DOHH2 (cell line): Measurements from ENCODE around the gene IRF2BPL.

Experiments used
- H3F3A ChIP-seq: fragments of 200-600 bp; sonication (generic), shearing (Covaris generic); 2 replicates; pipeline ENCODE4 v1.6.0; 2016; ENCODE audit warnings: antibody characterized with exemption, mild to moderate bottlenecking; ENCODE audit not compliant: control insufficient read depth, insufficient read depth
- H3K27ac ChIP-seq: fragments of 200-600 bp; sonication (generic); 2 replicates; pipeline ENCODE4 v1.5.1; 2014; ENCODE audit warnings: low read depth, mild to moderate bottlenecking, low read length, moderate library complexity
- H3K27me3 ChIP-seq: fragments of 200-600 bp; sonication (generic); 2 replicates; pipeline ENCODE4 v1.6.1; 2014; ENCODE audit warnings: mild to moderate bottlenecking, low read length, mixed read lengths; ENCODE audit not compliant: control insufficient read depth
- H3K36me3 ChIP-seq: fragments of 200-600 bp; sonication (generic); 2 replicates; pipeline ENCODE4 v1.6.1; 2014; ENCODE audit warnings: mild to moderate bottlenecking, low read length, moderate library complexity, mixed read lengths; ENCODE audit not compliant: control insufficient read depth
- H3K4me1 ChIP-seq: fragments of 200-600 bp; sonication (generic); 2 replicates; pipeline ENCODE4 v1.6.1; 2014; ENCODE audit warnings: mild to moderate bottlenecking, low read length, mixed read lengths; ENCODE audit not compliant: control insufficient read depth
- H3K4me2 ChIP-seq: fragments of 200-600 bp; sonication (generic); 2 replicates; pipeline ENCODE4 v1.6.0; 2014; ENCODE audit warnings: mild to moderate bottlenecking, low read length, moderate library complexity
- H3K4me3 ChIP-seq: fragments of 200-600 bp; sonication (generic); 2 replicates; pipeline ENCODE4 v1.5.1; 2014; ENCODE audit warnings: mild to moderate bottlenecking, low read length, mixed read lengths
- H3K79me2 ChIP-seq: fragments of 200-600 bp; sonication (generic); 2 replicates; pipeline ENCODE4 v1.6.1; 2014; ENCODE audit warnings: mild to moderate bottlenecking, low read length, mixed read lengths; ENCODE audit not compliant: control insufficient read depth
- H3K9me2 ChIP-seq: fragments of 200-600 bp; sonication (generic); replicated peaks from 2 replicates; pipeline ENCODE4 v1.6.1; 2014; ENCODE audit warnings: mild to moderate bottlenecking, low read length, mixed read lengths; ENCODE audit not compliant: control insufficient read depth
- H3K9me3 ChIP-seq: fragments of 200-600 bp; sonication (generic); 2 replicates; pipeline ENCODE4 v1.6.1; 2014; ENCODE audit warnings: antibody characterized with exemption, low read length, mixed read lengths; ENCODE audit not compliant: control insufficient read depth, insufficient read depth
- H4K20me1 ChIP-seq: fragments of 200-600 bp; sonication (generic); 2 replicates; pipeline ENCODE4 v1.6.0; 2014; ENCODE audit warnings: low read depth, mild to moderate bottlenecking, antibody characterized with exemption, low read length, moderate library complexity; ENCODE audit not compliant: control insufficient read depth, insufficient read depth
- EZH2phosphoT487 ChIP-seq: fragments of 200-600 bp; sonication (generic); IDR thresholded peaks from 2 replicates; pipeline ENCODE4 v1.6.1; 2017; ENCODE audit warnings: borderline replicate concordance, mild to moderate bottlenecking, antibody characterized with exemption, low read length, moderate library complexity, mixed read lengths
- TF ChIP-seq, protein P1 (sequence below): fragments of 200-600 bp; sonication (generic); IDR thresholded peaks from one replicate; pipeline ENCODE4 v1.5.1; 2014; ENCODE audit warnings: antibody characterized with exemption, mild to moderate bottlenecking, low read depth, low read length; ENCODE audit not compliant: poor library complexity, severe bottlenecking

IRF2BPL gene

DNA sequence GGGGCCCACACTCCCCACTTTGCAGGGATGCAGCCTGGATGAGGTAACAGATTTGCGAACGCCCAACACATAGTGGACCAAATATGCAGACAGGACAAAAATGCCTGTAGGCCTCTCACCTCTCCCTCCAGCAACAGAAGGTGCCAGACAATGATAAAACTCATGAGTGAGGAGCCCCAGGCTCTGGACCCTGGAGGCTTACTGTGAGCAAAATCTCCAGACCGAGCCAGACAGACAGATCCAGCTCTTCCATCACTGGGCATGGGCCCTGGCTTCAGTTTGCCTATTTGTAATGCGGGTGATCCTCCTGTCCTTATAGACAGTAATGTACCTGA, 42.3 kb downstream of the IRF2BPL start:
- Histone ChIP-seq H3K79me2 (no peaks in the 10 kb centered on the region), H3K27ac (no peak overlapping the region), H3K4me2 (no peak overlapping the region), H4K20me1 (no peaks in the 10 kb centered on the region), H3K9me3 (peaks cover 6% of the 10 kb centered on the region; the same call in 1 of the 2 replicates), H3K4me1 (no peaks in the 10 kb centered on the region), H3K4me3 (no peak overlapping the region), H3K27me3 (peaks cover 7% of the 10 kb centered on the region; the same call in 1 of the 2 replicates), H3K36me3 (no peaks in the 10 kb centered on the region), H3F3A (no peaks in the 10 kb centered on the region), H3K9me2 (no peaks in the 10 kb centered on the region)
- TF ChIP-seq, protein P1, sequence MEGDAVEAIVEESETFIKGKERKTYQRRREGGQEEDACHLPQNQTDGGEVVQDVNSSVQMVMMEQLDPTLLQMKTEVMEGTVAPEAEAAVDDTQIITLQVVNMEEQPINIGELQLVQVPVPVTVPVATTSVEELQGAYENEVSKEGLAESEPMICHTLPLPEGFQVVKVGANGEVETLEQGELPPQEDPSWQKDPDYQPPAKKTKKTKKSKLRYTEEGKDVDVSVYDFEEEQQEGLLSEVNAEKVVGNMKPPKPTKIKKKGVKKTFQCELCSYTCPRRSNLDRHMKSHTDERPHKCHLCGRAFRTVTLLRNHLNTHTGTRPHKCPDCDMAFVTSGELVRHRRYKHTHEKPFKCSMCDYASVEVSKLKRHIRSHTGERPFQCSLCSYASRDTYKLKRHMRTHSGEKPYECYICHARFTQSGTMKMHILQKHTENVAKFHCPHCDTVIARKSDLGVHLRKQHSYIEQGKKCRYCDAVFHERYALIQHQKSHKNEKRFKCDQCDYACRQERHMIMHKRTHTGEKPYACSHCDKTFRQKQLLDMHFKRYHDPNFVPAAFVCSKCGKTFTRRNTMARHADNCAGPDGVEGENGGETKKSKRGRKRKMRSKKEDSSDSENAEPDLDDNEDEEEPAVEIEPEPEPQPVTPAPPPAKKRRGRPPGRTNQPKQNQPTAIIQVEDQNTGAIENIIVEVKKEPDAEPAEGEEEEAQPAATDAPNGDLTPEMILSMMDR = no peak
- TF ChIP-seq EZH2phosphoT487 = no peak

DNA sequence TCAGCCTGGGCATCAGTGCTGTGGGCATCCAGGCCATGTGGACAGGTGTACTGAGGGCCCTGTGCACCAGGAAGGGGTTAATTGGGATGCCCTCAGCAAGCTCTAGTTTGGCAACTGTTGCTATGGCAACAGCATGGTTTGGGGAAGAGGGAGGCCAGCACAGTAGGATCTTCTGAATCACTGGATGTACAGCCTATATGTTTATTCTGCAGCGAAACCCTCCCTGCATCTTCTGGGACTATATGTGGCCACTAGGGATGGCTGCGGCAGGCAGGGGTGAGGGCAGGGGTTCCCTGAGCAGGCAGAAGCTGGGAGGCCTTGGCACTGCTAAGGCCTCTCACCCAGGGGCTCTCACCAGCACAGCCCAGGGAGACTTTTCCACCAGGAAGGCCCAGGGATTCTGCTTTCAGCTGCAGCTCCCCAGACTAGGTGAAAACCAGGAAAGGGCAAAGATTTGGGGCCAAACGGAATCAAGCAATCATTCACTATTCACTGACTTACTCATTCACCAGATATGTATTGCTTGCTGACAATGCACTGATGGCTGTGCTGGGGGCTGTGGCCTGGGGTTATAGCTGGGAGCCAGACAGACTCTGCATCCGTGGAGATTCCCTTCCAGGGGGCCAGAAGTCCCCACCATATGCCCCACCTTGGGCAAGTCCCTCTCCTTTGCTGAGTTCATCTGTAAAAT, 42.8 kb downstream of the IRF2BPL start:
- peaks cover 8% of the 10 kb centered on the region; the same call in 1 of the 2 replicates for H3K9me3 ChIP-seq
- TF ChIP-seq, protein P1 = no peak
- TF ChIP-seq EZH2phosphoT487 = no peak
- peaks cover 7% of the 10 kb centered on the region; the same call in 1 of the 2 replicates for H3K27me3 ChIP-seq
- no peak overlapping the region for H3K27ac ChIP-seq
- no peaks in the 10 kb centered on the region for H3K4me1 ChIP-seq
- H3K4me3 ChIP-seq = no peak overlapping the region
- H3K79me2 ChIP-seq = no peaks in the 10 kb centered on the region
- no peaks in the 10 kb centered on the region for H4K20me1 ChIP-seq
- no peaks in the 10 kb centered on the region for H3K36me3 ChIP-seq
- H3F3A ChIP-seq = no peaks in the 10 kb centered on the region
- H3K4me2 ChIP-seq = no peak overlapping the region
- no peaks in the 10 kb centered on the region for H3K9me2 ChIP-seq

GRCh38 chr14:76984787-76985375, 43.6 kb downstream of the IRF2BPL start:
- TF ChIP-seq, protein P1 = no peak
- no peak for TF ChIP-seq EZH2phosphoT487
- Histone ChIP-seq H3K4me2 (no peak overlapping the region), H3K27ac (no peak overlapping the region), H3K4me1 (no peaks in the 10 kb centered on the region), H3K9me3 (peaks cover 8% of the 10 kb centered on the region; the same call in 1 of the 2 replicates), H4K20me1 (no peaks in the 10 kb centered on the region), H3K36me3 (no peaks in the 10 kb centered on the region), H3K79me2 (no peaks in the 10 kb centered on the region), H3K27me3 (peaks cover 7% of the 10 kb centered on the region; the same call in 1 of the 2 replicates), H3F3A (no peaks in the 10 kb centered on the region), H3K4me3 (no peak overlapping the region), H3K9me2 (no peaks in the 10 kb centered on the region)
